Gastroesophageal sphincter (tissue), 3 donors: Measurements from ENCODE around the gene CD53.

Experiments used
- CTCF ChIP-seq, 4 experiments: fragments of 200-600 bp in 2 of 4; fragments of 450-650 bp in 2 of 4; sonication (generic) in 1 of 4; IDR thresholded peaks; one replicate each; pipeline ENCODE4 v1.5.1; 2017 to 2019; ENCODE audit warnings: antibody characterized with exemption in 4 of 4, mild to moderate bottlenecking in 2 of 4, moderate library complexity in 2 of 4
- EP300 ChIP-seq: sonication (generic); formaldehyde crosslinking; IDR thresholded peaks from one replicate; pipeline ENCODE4 v1.6.1; 2017; ENCODE audit warnings: antibody characterized with exemption, mild to moderate bottlenecking
- POLR2A ChIP-seq, 2 donors: fragments of 450-650 bp; IDR thresholded peaks; one replicate each; pipeline ENCODE4 v1.6.1; 2017; ENCODE audit warnings: antibody characterized with exemption in 2 of 2, mild to moderate bottlenecking in 2 of 2, moderate library complexity in 1 of 2
- POLR2AphosphoS5 ChIP-seq: sonication (generic); formaldehyde crosslinking; IDR thresholded peaks from one replicate; pipeline ENCODE4 v1.6.1; 2017; ENCODE audit warnings: antibody characterized with exemption

GRCh38 chr1:110936567-110936966 is 63.6 kb downstream of the CD53 start:
- TF ChIP-seq CTCF (IDR thresholded peaks at IDR 0.05) (no peak), POLR2AphosphoS5 (no peak), EP300 (no peak), POLR2A (IDR thresholded peaks at IDR 0.05) (no peak)
